HepG2 (cell line): ENCODE measurements around the gene HLF. TPM values are rescaled to one million over a fixed set of nuclear protein-coding genes. Genes with fewer than 3 reads are reported as not detected.
A peak's percentile ranks its signal among the peaks of the same experiment; 100 is the strongest.

Experiments used
- ARID5B ChIP-seq: IDR thresholded peaks from 2 replicates; pipeline ENCODE4 v1.4.0; 2020; ENCODE audit warnings: mild to moderate bottlenecking, missing genetic modification reagents
- FOXJ3 ChIP-seq: sonication (generic); formaldehyde crosslinking; IDR thresholded peaks from 2 replicates; pipeline ENCODE4 v1.4.0; 2020; ENCODE audit warnings: missing genetic modification reagents, mild to moderate bottlenecking, borderline replicate concordance
- HOXA5 ChIP-seq: sonication (generic); formaldehyde crosslinking; IDR thresholded peaks from 2 replicates; pipeline ENCODE4 v1.4.0; 2020; ENCODE audit warnings: missing genetic modification reagents
- KDM2A ChIP-seq: sonication (generic); formaldehyde crosslinking; IDR thresholded peaks from 2 replicates; pipeline ENCODE4 v1.4.0; 2020; ENCODE audit warnings: low read depth, missing genetic modification reagents, borderline replicate concordance
- KLF16 ChIP-seq, 2 experiments: sonication (generic) in 1 of 2; formaldehyde crosslinking in 1 of 2; IDR thresholded peaks; 2 replicates each; pipeline versions ENCODE4 v1.6.1 to v1.8.0; 2016 to 2023; ENCODE audit warnings: missing genetic modification reagents in 2 of 2, missing compliant biosample characterization in 1 of 2
- MATR3 ChIP-seq: sonication (generic); formaldehyde crosslinking; IDR thresholded peaks from 2 replicates; pipeline ENCODE4 v1.4.0; 2020; ENCODE audit warnings: missing genetic modification reagents
- PBX2 ChIP-seq: IDR thresholded peaks from 2 replicates; pipeline ENCODE4 v1.6.1; 2016; ENCODE audit warnings: control low read depth
- RCOR2 ChIP-seq: IDR thresholded peaks from 2 replicates; pipeline ENCODE4 v1.6.1; 2016; ENCODE audit warnings: missing biosample characterization, missing genetic modification reagents
- ZHX2 ChIP-seq, 2 experiments: sonication (generic) in 1 of 2; formaldehyde crosslinking in 1 of 2; IDR thresholded peaks; 2 replicates each; pipeline versions ENCODE4 v1.6.1 to v1.9.0; 2014 to 2022; ENCODE audit warnings: antibody characterized with exemption in 1 of 2, borderline replicate concordance in 1 of 2, inconsistent platforms in 1 of 2, low read depth in 1 of 2, missing genetic modification reagents in 1 of 2
- ZNF354B ChIP-seq: sonication (generic); formaldehyde crosslinking; IDR thresholded peaks from 2 replicates; pipeline ENCODE4 v1.8.0; 2022; ENCODE audit warnings: mild to moderate bottlenecking, missing genetic modification reagents
- polyA plus RNA-seq, 8 experiments: library from polyadenylated mRNA; depleted of rRNA in 3 of 8; stranded (reverse) in 7 of 8; unstranded in 1 of 8; fragments of >200 nt; fragmentation: Illumina TruSeq in 4 of 8; extraction: Trizol in 4 of 8; gene quantifications; 2 replicates each; pipeline versions ENCODE4 v1.2.1 to v1.2.3, GENCODE V29; 2011 to 2016; ENCODE audit warnings: low read depth in 4 of 8, missing spikeins in 1 of 8, mixed read lengths in 1 of 8; ENCODE audit not compliant: insufficient read depth in 1 of 8
- total RNA-seq, 5 experiments: library from RNA; depleted of rRNA; stranded (reverse); fragments of >200 nt; fragmentation: Illumina TruSeq; extraction: Trizol; gene quantifications; 2 replicates each; pipeline ENCODE4 v1.2.3, GENCODE V29; 2016; ENCODE audit warnings: low read depth in 1 of 5
- TF ChIP-seq, protein P1 (sequence below): sonication (generic); formaldehyde crosslinking; IDR thresholded peaks from 2 replicates; pipeline ENCODE4 v1.5.0; 2020; ENCODE audit warnings: missing genetic modification reagents
- TF ChIP-seq, protein P2 (sequence below): sonication (generic); formaldehyde crosslinking; IDR thresholded peaks from 2 replicates; pipeline ENCODE4 v1.4.0; 2020; ENCODE audit warnings: mild to moderate bottlenecking, missing genetic modification reagents

The HLF gene
- total and polyA plus RNA-seq, 2 of the 13 experiments (the other 11 are each of a cell fraction or from before 2014, with no cell fraction given): 202 to 346 TPM

- no peak for TF ChIP-seq ZHX2 (IDR thresholded peaks at IDR 0.05; ENCODE audit: low read depth)
- no peak; the same call in 1 of the 2 replicates for TF ChIP-seq ZHX2 (CRISPR knock-in tag; IDR thresholded peaks at IDR 0.05; ENCODE audit: borderline replicate concordance)
- TF ChIP-seq HOXA5 (CRISPR knock-in tag): peak; percentile 48; the same call in 1 of the 2 replicates
- no peak for TF ChIP-seq PBX2 (CRISPR knock-in tag)
- TF ChIP-seq ARID5B (CRISPR knock-in tag): 0 out of 2 replicates have a peak, but pooled peaks have one; percentile 56
- no peak for TF ChIP-seq ZNF354B (CRISPR knock-in tag)
- TF ChIP-seq, protein P1, sequence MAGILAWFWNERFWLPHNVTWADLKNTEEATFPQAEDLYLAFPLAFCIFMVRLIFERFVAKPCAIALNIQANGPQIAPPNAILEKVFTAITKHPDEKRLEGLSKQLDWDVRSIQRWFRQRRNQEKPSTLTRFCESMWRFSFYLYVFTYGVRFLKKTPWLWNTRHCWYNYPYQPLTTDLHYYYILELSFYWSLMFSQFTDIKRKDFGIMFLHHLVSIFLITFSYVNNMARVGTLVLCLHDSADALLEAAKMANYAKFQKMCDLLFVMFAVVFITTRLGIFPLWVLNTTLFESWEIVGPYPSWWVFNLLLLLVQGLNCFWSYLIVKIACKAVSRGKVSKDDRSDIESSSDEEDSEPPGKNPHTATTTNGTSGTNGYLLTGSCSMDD (CRISPR knock-in tag): no peak
- TF ChIP-seq MATR3 (CRISPR knock-in tag): no peak
- no peak; a peak in 1 of 4 replicates for TF ChIP-seq KLF16 (CRISPR knock-in tag; IDR thresholded peaks at IDR 0.05)
- peak; percentile 38; the same call in 1 of the 2 replicates for TF ChIP-seq RCOR2 (CRISPR knock-in tag)
- TF ChIP-seq FOXJ3: peak; percentile 27; the same call in 1 of the 2 replicates
- TF ChIP-seq KDM2A (CRISPR knock-in tag): no peak
- TF ChIP-seq, protein P2, sequence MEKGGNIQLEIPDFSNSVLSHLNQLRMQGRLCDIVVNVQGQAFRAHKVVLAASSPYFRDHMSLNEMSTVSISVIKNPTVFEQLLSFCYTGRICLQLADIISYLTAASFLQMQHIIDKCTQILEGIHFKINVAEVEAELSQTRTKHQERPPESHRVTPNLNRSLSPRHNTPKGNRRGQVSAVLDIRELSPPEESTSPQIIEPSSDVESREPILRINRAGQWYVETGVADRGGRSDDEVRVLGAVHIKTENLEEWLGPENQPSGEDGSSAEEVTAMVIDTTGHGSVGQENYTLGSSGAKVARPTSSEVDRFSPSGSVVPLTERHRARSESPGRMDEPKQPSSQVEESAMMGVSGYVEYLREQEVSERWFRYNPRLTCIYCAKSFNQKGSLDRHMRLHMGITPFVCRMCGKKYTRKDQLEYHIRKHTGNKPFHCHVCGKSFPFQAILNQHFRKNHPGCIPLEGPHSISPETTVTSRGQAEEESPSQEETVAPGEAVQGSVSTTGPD: no peak
These were observed 9.8 kb downstream of the HLF start (continued) for GRCh38 chr17:55274355-55275255.
